Mesenchymal stem cell (in vitro differentiated cells and primary cell): ENCODE results near the gene ANOS1.

ENCODE experiments used
- DNase-seq: peaks from one replicate; pipeline ENCODE4 v3.0.0-alpha.2; 2013
- H2AFZ ChIP-seq: one replicate; pipeline ENCODE4 v1.6.1; 2013; ENCODE audit warnings: low read depth, mild to moderate bottlenecking, control low read depth, inconsistent platforms, low read length, moderate library complexity
- H2AK5ac ChIP-seq: 2 replicates; pipeline ENCODE4 v1.6.1; 2013; ENCODE audit warnings: low read length, moderate library complexity, mild to moderate bottlenecking, inconsistent platforms; ENCODE audit not compliant: severe bottlenecking
- H2BK120ac ChIP-seq: one replicate; pipeline ENCODE4 v1.6.1; 2013; ENCODE audit warnings: low read depth, mild to moderate bottlenecking, inconsistent platforms, low read length, moderate library complexity
- H2BK12ac ChIP-seq, 2 experiments: one replicate each; pipeline ENCODE4 v1.6.1; 2013; ENCODE audit warnings: inconsistent platforms in 2 of 2, low read length in 2 of 2, mild to moderate bottlenecking in 2 of 2, moderate library complexity in 2 of 2, control low read depth in 1 of 2
- H2BK15ac ChIP-seq: one replicate; pipeline ENCODE4 v1.6.1; 2013; ENCODE audit warnings: mild to moderate bottlenecking, low read depth, inconsistent platforms; ENCODE audit not compliant: poor library complexity, severe bottlenecking
- H2BK5ac ChIP-seq: 2 replicates; pipeline ENCODE4 v1.6.1; 2013; ENCODE audit warnings: low read depth, mild to moderate bottlenecking, low read length, control low read depth, inconsistent platforms; ENCODE audit not compliant: poor library complexity, severe bottlenecking
- H3K14ac ChIP-seq, 2 experiments: one replicate each; pipeline ENCODE4 v1.6.1; 2013; ENCODE audit warnings: inconsistent platforms in 2 of 2, low read length in 2 of 2, control low read depth in 1 of 2, mild to moderate bottlenecking in 1 of 2, moderate library complexity in 1 of 2
- H3K18ac ChIP-seq, 2 experiments: one replicate each; pipeline ENCODE4 v1.6.1; 2013; ENCODE audit warnings: inconsistent platforms in 2 of 2, low read length in 2 of 2, control low read depth in 1 of 2, low read depth in 1 of 2, mild to moderate bottlenecking in 1 of 2
- H3K23ac ChIP-seq, 2 experiments: one replicate each; pipeline ENCODE4 v1.6.1; 2013; ENCODE audit warnings: inconsistent platforms in 2 of 2, low read length in 2 of 2, mild to moderate bottlenecking in 2 of 2, moderate library complexity in 2 of 2, control low read depth in 1 of 2
- H3K27ac ChIP-seq: 2 replicates; pipeline ENCODE4 v1.5.1; 2013; ENCODE audit warnings: mild to moderate bottlenecking, moderate library complexity, low read length, control low read depth, inconsistent platforms; ENCODE audit not compliant: poor library complexity, severe bottlenecking
- H3K27me3 ChIP-seq, 2 experiments: 2 replicates each; pipeline versions ENCODE4 v1.6.1 to v1.7.0; 2013; ENCODE audit warnings: low read length in 2 of 2, mild to moderate bottlenecking in 2 of 2, moderate library complexity in 2 of 2, control low read depth in 1 of 2, inconsistent platforms in 1 of 2; ENCODE audit not compliant: control insufficient read depth in 1 of 2, insufficient read depth in 1 of 2
- H3K36me3 ChIP-seq, 2 experiments: 2 replicates each; pipeline versions ENCODE4 v1.6.1 to v1.7.0; 2013; ENCODE audit warnings: low read length in 2 of 2, control low read depth in 1 of 2, inconsistent platforms in 1 of 2, low read depth in 1 of 2, mild to moderate bottlenecking in 1 of 2; ENCODE audit not compliant: insufficient read depth in 2 of 2, control insufficient read depth in 1 of 2
- H3K4ac ChIP-seq, 2 experiments: one replicate each; pipeline ENCODE4 v1.6.1; 2013; ENCODE audit warnings: inconsistent platforms in 2 of 2, low read length in 2 of 2, mild to moderate bottlenecking in 2 of 2, moderate library complexity in 2 of 2, control low read depth in 1 of 2, low read depth in 1 of 2
- H3K4me1 ChIP-seq: 2 replicates; pipeline ENCODE4 v1.6.1; 2013; ENCODE audit warnings: low read depth, low read length, control low read depth; ENCODE audit not compliant: control insufficient read depth, insufficient read depth
- H3K4me2 ChIP-seq: 2 replicates; pipeline ENCODE4 v1.6.1; 2013; ENCODE audit warnings: low read length, mild to moderate bottlenecking, inconsistent platforms; ENCODE audit not compliant: poor library complexity, severe bottlenecking
- H3K4me3 ChIP-seq, 2 experiments: 2 replicates each; pipeline versions ENCODE4 v1.5.1 to v1.7.0; 2013; ENCODE audit warnings: low read length in 2 of 2, mild to moderate bottlenecking in 2 of 2, control low read depth in 1 of 2, low read depth in 1 of 2; ENCODE audit not compliant: insufficient read depth in 1 of 2
- H3K79me1 ChIP-seq: replicated peaks from 2 replicates; pipeline ENCODE4 v1.6.1; 2013; ENCODE audit warnings: mild to moderate bottlenecking, control low read depth, low read length, inconsistent platforms; ENCODE audit not compliant: poor library complexity, severe bottlenecking
- H3K9ac ChIP-seq: 2 replicates; pipeline ENCODE4 v1.7.0; 2013; ENCODE audit warnings: mild to moderate bottlenecking, low read length, moderate library complexity
- H3K9me3 ChIP-seq: 2 replicates; pipeline ENCODE4 v1.7.0; 2013; ENCODE audit warnings: mild to moderate bottlenecking, low read length; ENCODE audit not compliant: control insufficient read depth
- H4K8ac ChIP-seq: one replicate; pipeline ENCODE4 v1.6.1; 2013; ENCODE audit warnings: inconsistent platforms, mild to moderate bottlenecking, low read length, moderate library complexity
- H4K91ac ChIP-seq: one replicate; pipeline ENCODE4 v1.6.1; 2013; ENCODE audit warnings: mild to moderate bottlenecking, low read length, inconsistent platforms
- WGBS: methylation state at CpG from one replicate; pipeline ENCODE4 v1.1.7; 2013; ENCODE audit warnings: mixed read lengths; 5-methylcytosine and 5-hydroxymethylcytosine counted together

ANOS1 gene

DNA sequence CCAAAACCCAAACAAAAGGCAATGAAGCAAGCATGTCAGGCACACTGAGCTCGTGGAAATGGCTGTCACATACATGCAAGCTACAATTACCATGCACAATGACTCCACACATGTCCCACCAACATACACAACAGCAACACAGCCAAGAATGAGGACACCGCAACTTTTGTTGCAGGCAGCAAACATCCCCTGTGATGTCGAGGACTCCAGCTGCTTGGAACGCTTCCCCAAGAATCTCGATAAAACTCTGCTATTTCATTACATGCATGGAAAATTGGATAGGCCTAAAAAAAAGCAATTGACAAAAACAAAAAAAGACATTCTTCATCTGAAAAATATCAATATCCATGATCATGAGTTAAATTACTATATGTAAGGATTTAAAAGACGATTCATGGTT is 11.8 kb downstream of the ANOS1 start:
- Histone ChIP-seq H3K18ac (no peak overlapping the region), H2AK5ac (no peak overlapping the region), H3K14ac (no peak overlapping the region), H3K4me3 (no peak overlapping the region), H4K8ac (no peak overlapping the region), H2BK5ac (no peak overlapping the region), H3K9ac (no peak overlapping the region), H2AFZ (no peak overlapping the region), H3K27ac (no peak overlapping the region), H2BK120ac (no peak overlapping the region), H4K91ac (no peak overlapping the region), H3K4ac (no peak overlapping the region), H3K27me3 (peaks cover 0 to 3% of the 10 kb centered on the region in 2 experiments), H3K4me1 (peaks cover 1% of the 10 kb centered on the region), H3K79me1 (no peaks in the 10 kb centered on the region), H3K36me3 (no peaks in the 10 kb centered on the region), H3K4me2 (no peak overlapping the region), H3K23ac (no peak overlapping the region), H2BK12ac (no peak overlapping the region), H2BK15ac (no peak overlapping the region), H3K9me3 (no peaks in the 10 kb centered on the region)
- DNase-seq: no peak
- WGBS: 68% methylated on average over 2 of the region's 6 CpGs

DNA sequence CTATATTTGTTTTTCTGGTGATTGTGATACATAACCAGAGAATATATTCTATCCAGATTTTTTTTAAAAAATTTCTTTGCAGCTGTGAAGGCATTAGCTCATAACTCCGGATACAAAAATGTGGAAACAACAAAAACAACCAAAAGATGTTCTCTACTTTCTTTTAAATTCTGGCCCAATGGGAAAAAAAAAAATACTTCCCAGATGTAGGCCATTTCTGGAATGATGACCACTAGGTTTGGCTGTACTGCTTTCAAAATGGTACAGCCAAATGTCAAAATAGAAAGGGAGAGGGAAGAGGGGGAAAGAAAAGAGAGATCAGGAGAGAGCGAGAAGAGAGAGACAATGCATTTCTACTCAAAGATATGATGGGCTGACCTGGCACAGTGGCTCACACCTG is 14.6 kb downstream of the ANOS1 start:
- Histone ChIP-seq H3K27me3 (no peaks in the 10 kb centered on the region), H3K4ac (no peak overlapping the region), H3K4me2 (no peak overlapping the region), H2BK5ac (no peak overlapping the region), H3K23ac (no peak overlapping the region), H2BK120ac (no peak overlapping the region), H3K14ac (no peak overlapping the region), H3K9ac (no peak overlapping the region), H3K4me3 (no peak overlapping the region), H2AFZ (no peak overlapping the region), H3K4me1 (no peaks in the 10 kb centered on the region), H3K36me3 (no peaks in the 10 kb centered on the region), H2BK12ac (no peak overlapping the region), H3K9me3 (no peaks in the 10 kb centered on the region), H3K27ac (no peak overlapping the region), H2BK15ac (no peak overlapping the region), H3K79me1 (no peaks in the 10 kb centered on the region), H2AK5ac (no peak overlapping the region), H4K91ac (no peak overlapping the region), H4K8ac (no peak overlapping the region), H3K18ac (no peak overlapping the region)
- no peak for DNase-seq
- 91% methylated on average over 2 of the region's 2 CpGs for WGBS

DNA sequence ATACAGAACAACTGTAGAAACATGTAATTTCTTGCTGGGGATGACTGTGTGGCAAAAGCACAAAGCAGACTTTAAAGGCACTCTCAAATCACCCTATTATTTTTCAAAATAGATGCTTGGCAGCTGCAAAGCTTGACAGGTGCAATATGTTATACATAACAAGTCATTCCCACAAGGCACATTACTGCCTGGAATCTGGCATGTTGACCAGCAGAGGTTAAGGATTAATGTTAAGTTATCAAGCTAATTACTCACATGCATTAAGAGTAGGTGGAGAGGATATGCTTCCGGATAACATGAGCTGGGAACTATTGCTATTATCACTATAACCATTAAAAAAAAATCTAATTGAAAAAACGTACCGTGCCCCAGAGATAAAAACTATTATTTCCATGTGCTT is 17.8 kb downstream of the ANOS1 start:
- Histone ChIP-seq H2BK15ac (no peak overlapping the region), H4K91ac (no peak overlapping the region), H2AFZ (no peak overlapping the region), H2BK120ac (no peak overlapping the region), H3K27ac (no peak overlapping the region), H3K4me1 (no peaks in the 10 kb centered on the region), H3K9me3 (no peaks in the 10 kb centered on the region), H3K27me3 (no peaks in the 10 kb centered on the region), H3K14ac (no peak overlapping the region), H2BK5ac (no peak overlapping the region), H3K36me3 (no peaks in the 10 kb centered on the region), H4K8ac (no peak overlapping the region), H2BK12ac (no peak overlapping the region), H2AK5ac (no peak overlapping the region), H3K79me1 (no peaks in the 10 kb centered on the region), H3K9ac (no peak overlapping the region), H3K4ac (no peak overlapping the region), H3K4me3 (no peak overlapping the region), H3K23ac (no peak overlapping the region), H3K18ac (no peak overlapping the region), H3K4me2 (no peak overlapping the region)
- DNase-seq: no peak
- no CpG with 5 or more reads among the region's 3 CpGs for WGBS

DNA sequence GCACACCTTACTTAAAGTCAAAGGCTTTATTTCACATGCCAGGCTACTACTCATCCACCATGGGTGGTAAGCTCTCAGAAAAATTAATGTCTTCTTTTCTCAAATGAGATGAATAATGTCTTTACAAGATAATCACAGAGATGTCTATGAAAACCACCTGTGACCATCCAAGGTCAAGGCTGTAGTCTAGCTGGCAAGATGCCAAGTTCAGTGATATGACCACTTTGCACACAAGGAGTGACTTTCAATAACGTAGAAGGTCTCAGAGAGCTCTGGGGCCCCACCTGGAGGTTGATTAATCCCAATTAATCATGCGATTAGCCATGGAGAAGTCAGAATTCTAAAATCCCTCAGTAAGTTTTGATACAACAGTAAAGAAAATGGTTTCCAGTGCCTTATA is 20.5 kb downstream of the ANOS1 start:
- no peaks in the 10 kb centered on the region for H3K4me1 ChIP-seq
- no peak overlapping the region for H2BK15ac ChIP-seq
- H2BK5ac ChIP-seq: no peak overlapping the region
- H3K9ac ChIP-seq: no peak overlapping the region
- no peaks in the 10 kb centered on the region for H3K9me3 ChIP-seq
- H3K36me3 ChIP-seq: no peaks in the 10 kb centered on the region
- no peak overlapping the region for H3K4ac ChIP-seq
- no peak overlapping the region for H3K4me3 ChIP-seq
- H3K4me2 ChIP-seq: no peak overlapping the region
- H4K91ac ChIP-seq: no peak overlapping the region
- no peak overlapping the region for H3K18ac ChIP-seq
- WGBS: no CpG with 5 or more reads among the region's 2 CpGs
- H2BK12ac ChIP-seq: no peak overlapping the region
- no peak overlapping the region for H3K23ac ChIP-seq
- no peak for DNase-seq
- no peaks in the 10 kb centered on the region for H3K27me3 ChIP-seq
- no peaks in the 10 kb centered on the region for H3K79me1 ChIP-seq
- no peak overlapping the region for H3K27ac ChIP-seq
- H3K14ac ChIP-seq: no peak overlapping the region
- no peak overlapping the region for H2AK5ac ChIP-seq
- no peak overlapping the region for H2AFZ ChIP-seq
- H4K8ac ChIP-seq: no peak overlapping the region
- no peak overlapping the region for H2BK120ac ChIP-seq
